ENCODE data around the gene FAAP20.

Gene FAAP20

GRCh38 chr1:2193514-2194281, 874 bp downstream of the FAAP20 start:
- peak; percentile 8 to 11 for DNase-seq

GRCh38 chr1:2192031-2192995, 2.3 kb downstream of the FAAP20 start:
- no peak for DNase-seq

GRCh38 chr1:2190491-2190976, 4.0 kb downstream of the FAAP20 start:
- DNase-seq: no peak

- DNase-seq: peak; percentile 93 to 95
Observed at GRCh38 chr1:2189459-2190425, 4.8 kb downstream of the FAAP20 start.

GRCh38 chr1:2188336-2188735, 6.2 kb downstream of the FAAP20 start:
- no peak for DNase-seq

- no peak for DNase-seq
Observed at GRCh38 chr1:2187619-2188018, 7.0 kb downstream of the FAAP20 start.

GRCh38 chr1:2186901-2187300, 7.7 kb downstream of the FAAP20 start:
- DNase-seq: no peak

- DNase-seq: no peak
Observed at GRCh38 chr1:2185880-2186855, 8.4 kb downstream of the FAAP20 start.

- no peak for DNase-seq
Observed at GRCh38 chr1:2184934-2185333, 9.6 kb downstream of the FAAP20 start.

- no peak for DNase-seq
Observed at GRCh38 chr1:2184531-2184930, 10.0 kb downstream of the FAAP20 start.

GRCh38 chr1:2183937-2184334, 10.6 kb downstream of the FAAP20 start:
- no peak for DNase-seq

GRCh38 chr1:2182376-2182775, 12.2 kb downstream of the FAAP20 start:
- no peak for DNase-seq

GRCh38 chr1:2181752-2182151, 12.8 kb downstream of the FAAP20 start:
- DNase-seq: no peak

- no peak for DNase-seq
Observed at GRCh38 chr1:2181271-2181670, 13.3 kb downstream of the FAAP20 start.

GRCh38 chr1:2180297-2181245, 14.0 kb downstream of the FAAP20 start:
- DNase-seq: no peak

- DNase-seq: peak; percentile 39 to 41
Observed at GRCh38 chr1:2179283-2180013, 15.1 kb downstream of the FAAP20 start.

GRCh38 chr1:2178875-2179274, 15.7 kb downstream of the FAAP20 start:
- no peak for DNase-seq

- no peak for DNase-seq
Observed at GRCh38 chr1:2177946-2178538, 16.5 kb downstream of the FAAP20 start.

- no peak for DNase-seq
Observed at GRCh38 chr1:2177541-2177940, 17.0 kb downstream of the FAAP20 start.
